Measurements from ENCODE around the gene ARPC1A. TPM values are rescaled to one million over a fixed set of nuclear protein-coding genes. Genes with fewer than 3 reads are reported as not detected.

ARPC1A gene
- total RNA-seq, 3 donors from 2014 or later = 113 to 122 (median 117) TPM

- DNase-seq (ENCODE audit: low spot score in 2 of 2) = no peak
- H3K27ac ChIP-seq = no peak overlapping the region
- intact Hi-C loops (cut with DNase I; ENCODE audit: low total_unique reads) = no loop called here
These were observed 37.6 kb downstream of the ARPC1A start for GRCh38 chr7:99363286-99363685.

GRCh38 chr7:99365318-99366141 is 39.8 kb downstream of the ARPC1A start:
- Histone ChIP-seq H3K9me3 (no peaks in the 10 kb centered on the region), H3K4me3 (no peak overlapping the region), H3K4me1 (no peaks in the 10 kb centered on the region), H3K36me3 (no peaks in the 10 kb centered on the region), H3K27ac (no peak overlapping the region), H3K27me3 (no peaks in the 10 kb centered on the region)
- DNase-seq (ENCODE audit: low spot score in 2 of 2) = no peak
- intact Hi-C loops (cut with DNase I; ENCODE audit: low total_unique reads) = no loop called here
- TF ChIP-seq POLR2A (IDR thresholded peaks at IDR 0.05) = no peak
- TF ChIP-seq POLR2AphosphoS5 (IDR thresholded peaks at IDR 0.05) = no peak
- TF ChIP-seq CTCF (IDR thresholded peaks at IDR 0.05) = peak in 2 of 3 donors; percentile 33 to 43

More at GRCh38 chr7:99363286-99363685, 37.6 kb downstream of the ARPC1A start:
- Histone ChIP-seq H3K9me3 (no peaks in the 10 kb centered on the region), H3K27me3 (no peaks in the 10 kb centered on the region), H3K4me1 (no peaks in the 10 kb centered on the region), H3K4me3 (no peak overlapping the region), H3K36me3 (no peaks in the 10 kb centered on the region)
- TF ChIP-seq CTCF (IDR thresholded peaks at IDR 0.05) (no peak), POLR2A (IDR thresholded peaks at IDR 0.05) (no peak), POLR2AphosphoS5 (IDR thresholded peaks at IDR 0.05) (no peak)

GRCh38 chr7:99366646-99367045 is 40.9 kb downstream of the ARPC1A start:
- Histone ChIP-seq H3K36me3 (no peaks in the 10 kb centered on the region), H3K9me3 (no peaks in the 10 kb centered on the region), H3K27ac (no peak overlapping the region), H3K4me1 (no peaks in the 10 kb centered on the region), H3K4me3 (no peak overlapping the region), H3K27me3 (no peaks in the 10 kb centered on the region)
- TF ChIP-seq POLR2AphosphoS5 (IDR thresholded peaks at IDR 0.05) (no peak), CTCF (IDR thresholded peaks at IDR 0.05) (no peak), POLR2A (IDR thresholded peaks at IDR 0.05) (no peak)
- intact Hi-C loops (cut with DNase I; ENCODE audit: low total_unique reads) = no loop called here
- no peak for DNase-seq (ENCODE audit: low spot score in 2 of 2)

- no peaks in the 10 kb centered on the region for H3K9me3 ChIP-seq
- H3K4me3 ChIP-seq = no peak overlapping the region
- intact Hi-C loops (cut with DNase I; ENCODE audit: low total_unique reads) = no loop called here
- H3K27me3 ChIP-seq = no peaks in the 10 kb centered on the region
- H3K27ac ChIP-seq = no peak overlapping the region
- no peaks in the 10 kb centered on the region for H3K4me1 ChIP-seq
- no peak for DNase-seq (ENCODE audit: low spot score in 2 of 2)
- H3K36me3 ChIP-seq = no peaks in the 10 kb centered on the region
- TF ChIP-seq POLR2AphosphoS5 (IDR thresholded peaks at IDR 0.05) (no peak), POLR2A (IDR thresholded peaks at IDR 0.05) (no peak), CTCF (IDR thresholded peaks at IDR 0.05) (no peak)
These were observed 43.2 kb downstream of the ARPC1A start for GRCh38 chr7:99368750-99369389.

GRCh38 chr7:99369767-99370391 is 44.2 kb downstream of the ARPC1A start:
- Histone ChIP-seq H3K36me3 (no peaks in the 10 kb centered on the region), H3K27ac (no peak overlapping the region), H3K4me1 (no peaks in the 10 kb centered on the region), H3K9me3 (no peaks in the 10 kb centered on the region), H3K27me3 (no peaks in the 10 kb centered on the region), H3K4me3 (no peak overlapping the region)
- no peak for DNase-seq (ENCODE audit: low spot score in 2 of 2)
- intact Hi-C loops (cut with DNase I; ENCODE audit: low total_unique reads) = no loop called here
- TF ChIP-seq CTCF (IDR thresholded peaks at IDR 0.05) (no peak), POLR2AphosphoS5 (IDR thresholded peaks at IDR 0.05) (no peak), POLR2A (IDR thresholded peaks at IDR 0.05) (no peak)
